Stimulated activated CD8-positive, alpha-beta memory T cell treated with anti-CD3 and anti-CD28 coated beads, Interleukin-12 subunit alpha, Interleukin-12 subunit beta, amount 100 ng/mL, for 4 hours (primary cell): ENCODE measurements around the gene STAT5A.
A peak's percentile ranks its signal among the peaks of the same experiment; 100 is the strongest.
"Not testable (repeated sequence)": the region's sequence is repeated elsewhere in the genome, so short reads cannot be mapped to it uniquely, and the experiment has no call there.

Experiments used
- DNase-seq: peaks from one replicate; pipeline ENCODE4 v3.0.0-alpha.2; 2020; ENCODE audit warnings: low read depth

Gene STAT5A

DNA sequence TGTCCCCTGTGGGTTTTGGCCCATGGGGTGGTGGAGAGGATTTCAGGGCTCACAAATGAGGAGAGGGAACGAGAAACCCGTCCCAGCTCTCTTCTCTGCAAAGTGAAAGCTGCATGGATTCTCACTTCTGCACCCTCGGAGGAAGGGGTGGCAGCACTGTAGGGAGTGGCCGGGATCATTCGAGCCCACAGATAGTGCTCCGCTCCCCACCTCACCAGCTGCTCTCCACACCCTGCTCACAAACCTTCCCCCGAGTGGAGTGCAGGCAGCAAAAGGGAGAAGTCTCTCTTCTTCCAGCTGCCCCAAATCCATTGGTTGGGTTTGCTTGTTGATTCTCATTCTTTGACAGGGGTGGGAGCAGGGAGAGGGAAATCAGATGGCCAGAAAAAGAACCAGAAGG is 20.1 kb downstream of the STAT5A start:
- DNase-seq = no peak

DNA sequence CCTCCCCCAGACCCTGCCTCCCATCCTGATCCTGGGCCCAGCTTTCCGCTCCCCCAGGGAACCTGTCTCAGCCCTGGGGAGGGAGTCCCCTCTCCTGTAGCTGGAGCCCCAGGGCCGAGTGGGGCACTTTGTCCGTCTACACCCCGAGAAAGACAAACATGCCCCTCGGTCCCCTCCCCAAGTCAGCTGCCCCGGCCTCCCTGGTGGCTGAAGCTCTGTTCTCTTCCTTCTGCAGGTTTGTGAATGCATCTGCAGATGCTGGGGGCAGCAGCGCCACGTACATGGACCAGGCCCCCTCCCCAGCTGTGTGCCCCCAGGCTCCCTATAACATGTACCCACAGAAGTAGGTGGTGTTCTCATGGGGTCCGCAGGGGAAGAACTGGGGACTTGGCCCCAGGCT is 20.8 kb downstream of the STAT5A start:
- DNase-seq = no peak

DNA sequence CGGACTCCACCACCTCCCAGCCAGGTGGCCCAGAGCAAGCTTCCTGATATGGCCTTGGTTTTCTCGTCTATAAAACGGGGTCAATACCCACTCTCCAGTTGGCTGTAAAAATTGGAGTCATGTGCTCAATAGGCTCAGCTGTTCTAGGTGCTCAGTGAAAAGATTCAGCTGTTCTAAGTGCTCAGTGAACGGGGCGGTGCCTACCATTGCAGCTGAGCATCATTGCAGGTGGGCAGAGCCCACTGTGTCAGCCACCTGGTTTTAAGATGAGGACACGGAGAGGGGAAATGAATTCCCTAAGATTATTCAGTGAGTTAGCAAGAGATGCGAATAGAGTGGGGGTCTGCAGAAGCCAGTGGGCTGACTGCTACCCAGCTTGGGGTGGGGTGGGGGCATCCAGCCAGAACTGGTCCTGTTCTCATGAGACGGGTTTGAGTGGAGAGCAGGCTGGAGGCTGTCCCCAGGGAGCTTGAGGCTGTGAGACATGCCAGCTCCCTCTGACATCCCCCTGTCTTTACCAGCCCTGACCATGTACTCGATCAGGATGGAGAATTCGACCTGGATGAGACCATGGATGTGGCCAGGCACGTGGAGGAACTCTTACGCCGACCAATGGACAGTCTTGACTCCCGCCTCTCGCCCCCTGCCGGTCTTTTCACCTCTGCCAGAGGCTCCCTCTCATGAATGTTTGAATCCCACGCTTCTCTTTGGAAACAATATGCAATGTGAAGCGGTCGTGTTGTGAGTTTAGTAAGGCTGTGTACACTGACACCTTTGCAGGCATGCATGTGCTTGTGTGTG is 21.9 kb downstream of the STAT5A start:
- DNase-seq = no peak

DNA sequence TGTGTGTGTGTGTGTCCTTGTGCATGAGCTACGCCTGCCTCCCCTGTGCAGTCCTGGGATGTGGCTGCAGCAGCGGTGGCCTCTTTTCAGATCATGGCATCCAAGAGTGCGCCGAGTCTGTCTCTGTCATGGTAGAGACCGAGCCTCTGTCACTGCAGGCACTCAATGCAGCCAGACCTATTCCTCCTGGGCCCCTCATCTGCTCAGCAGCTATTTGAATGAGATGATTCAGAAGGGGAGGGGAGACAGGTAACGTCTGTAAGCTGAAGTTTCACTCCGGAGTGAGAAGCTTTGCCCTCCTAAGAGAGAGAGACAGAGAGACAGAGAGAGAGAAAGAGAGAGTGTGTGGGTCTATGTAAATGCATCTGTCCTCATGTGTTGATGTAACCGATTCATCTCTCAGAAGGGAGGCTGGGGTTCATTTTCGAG is 22.5 kb downstream of the STAT5A start:
- no peak for DNase-seq

DNA sequence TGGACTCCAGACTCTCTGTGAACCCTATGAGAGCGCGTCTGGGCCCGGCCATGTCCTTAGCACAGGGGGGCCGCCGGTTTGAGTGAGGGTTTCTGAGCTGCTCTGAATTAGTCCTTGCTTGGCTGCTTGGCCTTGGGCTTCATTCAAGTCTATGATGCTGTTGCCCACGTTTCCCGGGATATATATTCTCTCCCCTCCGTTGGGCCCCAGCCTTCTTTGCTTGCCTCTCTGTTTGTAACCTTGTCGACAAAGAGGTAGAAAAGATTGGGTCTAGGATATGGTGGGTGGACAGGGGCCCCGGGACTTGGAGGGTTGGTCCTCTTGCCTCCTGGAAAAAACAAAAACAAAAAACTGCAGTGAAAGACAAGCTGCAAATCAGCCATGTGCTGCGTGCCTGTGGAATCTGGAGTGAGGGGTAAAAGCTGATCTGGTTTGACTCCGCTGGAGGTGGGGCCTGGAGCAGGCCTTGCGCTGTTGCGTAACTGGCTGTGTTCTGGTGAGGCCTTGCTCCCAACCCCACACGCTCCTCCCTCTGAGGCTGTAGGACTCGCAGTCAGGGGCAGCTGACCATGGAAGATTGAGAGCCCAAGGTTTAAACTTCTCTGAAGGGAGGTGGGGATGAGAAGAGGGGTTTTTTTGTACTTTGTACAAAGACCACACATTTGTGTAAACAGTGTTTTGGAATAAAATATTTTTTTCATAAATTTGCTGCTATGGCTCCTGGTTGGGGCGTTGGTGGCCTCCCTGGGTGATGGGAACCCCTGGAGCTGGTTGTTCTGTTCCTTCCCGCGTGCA is 23.1 kb downstream of the STAT5A start:
- no peak for DNase-seq

GRCh38 chr17:42312035-42312284 is 23.7 kb downstream of the STAT5A start:
- no peak for DNase-seq

- DNase-seq = peak; percentile 54
These were observed 24.2 kb downstream of the STAT5A start for GRCh38 chr17:42312285-42313130.

DNA sequence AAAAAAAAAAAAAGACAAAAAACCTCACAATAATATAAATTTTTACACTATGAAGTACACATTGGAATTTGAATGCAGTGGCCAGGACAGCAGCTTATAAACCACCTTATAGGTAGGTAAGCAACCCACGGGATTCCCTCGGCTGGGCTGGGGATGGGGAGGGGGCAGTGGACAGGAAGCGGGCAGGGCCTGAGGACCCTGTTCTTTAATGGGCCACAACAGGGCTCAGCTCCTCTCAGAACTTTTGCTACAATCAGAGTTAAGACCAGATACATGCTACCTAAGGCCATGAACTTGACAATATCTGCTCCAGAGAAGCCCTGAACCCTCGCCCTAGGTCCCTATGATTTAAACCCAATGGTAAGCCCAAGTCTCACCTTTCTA is 25.1 kb downstream of the STAT5A start:
- DNase-seq = no peak

GRCh38 chr17:42313773-42314566 is 25.7 kb downstream of the STAT5A start:
- DNase-seq = no peak

DNA sequence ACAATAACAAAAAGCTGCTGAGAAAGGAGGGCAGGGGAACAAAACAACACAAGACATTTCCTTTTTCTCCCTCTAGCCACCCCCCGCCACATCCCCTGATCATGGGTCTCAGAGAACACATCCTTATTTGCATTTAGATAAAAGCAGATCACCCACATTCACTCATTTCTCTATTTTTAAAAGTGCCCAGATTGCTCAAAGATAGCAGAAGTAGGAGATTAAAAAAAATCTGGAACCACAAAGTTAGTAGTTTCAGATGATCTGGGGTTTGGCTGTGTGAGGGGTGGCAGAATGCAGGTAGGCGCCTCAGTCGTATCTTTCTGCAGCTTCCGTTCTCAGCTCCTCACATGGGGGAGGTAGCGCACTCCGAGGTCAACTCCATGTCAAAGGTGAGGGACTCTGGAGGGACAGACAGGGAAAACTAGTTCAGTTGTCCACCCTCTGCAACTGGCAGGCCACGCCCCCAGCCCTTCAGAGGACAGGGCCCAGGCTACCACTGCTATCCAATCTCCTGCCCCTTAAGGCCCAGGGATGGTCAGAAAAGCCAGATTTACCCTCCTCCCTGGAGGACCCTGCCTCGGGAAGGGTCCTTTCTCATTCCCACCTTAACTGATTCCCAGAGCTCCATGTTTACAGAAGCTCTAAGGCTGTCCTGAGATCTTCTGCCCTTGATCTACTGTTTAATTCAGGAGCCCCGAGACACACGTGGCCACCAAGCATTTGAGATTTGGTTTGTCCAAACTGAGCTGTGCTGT is 27.3 kb downstream of the STAT5A start:
- DNase-seq = no peak

DNA sequence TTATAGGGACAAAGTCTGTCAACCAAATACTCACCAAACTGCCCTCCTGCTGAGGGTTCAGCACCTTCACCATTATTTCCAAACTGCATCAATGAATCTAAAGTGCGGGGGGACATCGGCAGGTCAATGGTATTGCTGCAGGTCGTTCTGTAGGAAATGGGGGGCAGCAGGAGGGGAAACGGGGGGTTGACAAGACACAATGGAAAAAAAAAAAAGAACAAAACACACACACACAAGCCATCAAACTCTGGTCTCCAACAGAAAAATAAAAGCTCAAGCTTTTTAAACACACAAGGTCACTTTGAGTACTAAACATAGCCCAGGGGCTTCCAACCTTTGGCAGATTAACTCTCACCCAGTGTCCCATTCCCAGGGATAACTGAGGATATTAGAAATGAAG is 28.5 kb downstream of the STAT5A start:
- DNase-seq = no peak

GRCh38 chr17:42317266-42317845 is 29.1 kb downstream of the STAT5A start:
- DNase-seq = no peak

- not testable (repeated sequence) for DNase-seq
These were observed 29.7 kb downstream of the STAT5A start for GRCh38 chr17:42317967-42318366.

DNA sequence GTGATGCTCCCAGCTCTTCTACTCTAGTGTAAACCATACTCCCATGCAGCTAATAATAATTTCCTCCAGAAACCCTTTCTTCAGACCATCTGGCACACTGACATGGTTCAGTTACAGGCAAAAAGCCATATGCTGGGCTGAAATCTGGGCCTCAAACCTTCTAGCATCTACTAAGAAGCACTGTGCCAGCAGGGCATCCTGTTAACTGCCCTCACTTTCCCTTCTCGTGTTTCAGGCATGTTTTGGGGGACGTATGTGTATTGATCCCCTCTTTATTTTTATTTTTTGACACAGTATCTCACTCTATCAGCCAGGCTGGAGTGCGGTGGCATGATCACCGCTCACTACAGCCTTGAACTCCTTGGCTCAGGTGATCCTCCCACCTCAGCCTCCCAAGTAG is 33.3 kb downstream of the STAT5A start:
- DNase-seq = no peak

- DNase-seq = peak; percentile 83
These were observed 34.3 kb downstream of the STAT5A start for GRCh38 chr17:42322382-42323267.

- no peak for DNase-seq
These were observed 35.0 kb downstream of the STAT5A start for GRCh38 chr17:42323268-42323773.

DNA sequence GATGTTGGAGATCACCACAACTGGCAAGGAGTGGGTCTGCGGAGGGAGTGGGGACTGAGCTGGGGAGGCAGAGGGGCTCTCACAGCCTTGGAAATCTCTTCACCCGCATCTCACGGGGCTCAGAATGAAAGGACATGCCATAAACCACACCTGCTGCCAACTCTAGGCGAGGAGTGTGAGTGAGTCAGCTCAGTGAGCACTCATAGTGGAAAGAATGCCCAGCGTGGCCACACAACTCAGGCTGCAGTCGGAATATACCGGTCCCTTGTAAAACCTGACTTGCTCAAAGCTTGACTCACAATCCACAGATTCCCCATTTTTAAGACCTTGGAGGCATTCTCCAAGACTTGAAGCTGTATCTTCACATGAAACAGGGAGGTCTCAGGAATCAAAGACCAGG is 36.7 kb downstream of the STAT5A start:
- no peak for DNase-seq

- no peak for DNase-seq
These were observed 41.0 kb downstream of the STAT5A start for GRCh38 chr17:42329025-42329976.
